GM12892 (cell line): ENCODE measurements around the gene C1orf141.

ENCODE experiments used
- POLR2A ChIP-seq: IDR thresholded peaks from 2 replicates; pipeline ENCODE4 v1.6.1; 2011; ENCODE audit warnings: low read depth, low read length, control low read depth
- POLR2AphosphoS5 ChIP-seq: IDR thresholded peaks from 2 replicates; pipeline ENCODE4 v1.6.1; 2011; ENCODE audit warnings: low read depth, low read length, control low read depth
- TAF1 ChIP-seq: IDR thresholded peaks from 2 replicates; pipeline ENCODE4 v1.6.1; 2011; ENCODE audit warnings: low read depth, mild to moderate bottlenecking, control low read depth, low read length, borderline replicate concordance

DNA sequence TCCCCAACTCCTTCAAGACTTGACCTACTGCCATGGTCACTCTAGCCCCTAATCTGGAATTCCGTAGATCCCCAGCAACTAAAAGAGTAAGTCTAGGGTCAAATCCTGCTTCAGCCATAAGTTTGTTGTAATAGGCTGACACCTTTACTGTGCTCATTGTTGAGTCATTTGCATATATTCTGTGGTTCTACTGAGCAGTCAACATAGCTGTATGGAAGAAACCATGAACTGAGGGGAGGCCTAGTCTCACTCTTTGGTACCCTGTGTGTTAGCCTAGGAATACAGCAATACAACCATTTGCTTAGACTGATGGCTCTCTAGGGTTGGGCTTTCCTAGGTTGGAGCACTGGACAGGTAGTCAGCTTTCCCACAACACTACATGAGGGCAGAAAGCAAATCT is 57.2 kb downstream of the C1orf141 start:
- no peak for TF ChIP-seq POLR2A
- no peak for TF ChIP-seq POLR2AphosphoS5
- no peak for TF ChIP-seq TAF1
